HG03097 (cell line): ENCODE data around the gene FAM90A1.
"Not testable (repeated sequence)": the region's sequence is repeated elsewhere in the genome, so short reads cannot be mapped to it uniquely, and the experiment has no call there.

Source experiments
- ATAC-seq: cut with Tn5 transposase; IDR thresholded peaks from one replicate; pipeline ENCODE4 v1.9.1; 2021; ENCODE audit not compliant: unreplicated experiment, low FRiP score

The FAM90A1 gene, protein sequence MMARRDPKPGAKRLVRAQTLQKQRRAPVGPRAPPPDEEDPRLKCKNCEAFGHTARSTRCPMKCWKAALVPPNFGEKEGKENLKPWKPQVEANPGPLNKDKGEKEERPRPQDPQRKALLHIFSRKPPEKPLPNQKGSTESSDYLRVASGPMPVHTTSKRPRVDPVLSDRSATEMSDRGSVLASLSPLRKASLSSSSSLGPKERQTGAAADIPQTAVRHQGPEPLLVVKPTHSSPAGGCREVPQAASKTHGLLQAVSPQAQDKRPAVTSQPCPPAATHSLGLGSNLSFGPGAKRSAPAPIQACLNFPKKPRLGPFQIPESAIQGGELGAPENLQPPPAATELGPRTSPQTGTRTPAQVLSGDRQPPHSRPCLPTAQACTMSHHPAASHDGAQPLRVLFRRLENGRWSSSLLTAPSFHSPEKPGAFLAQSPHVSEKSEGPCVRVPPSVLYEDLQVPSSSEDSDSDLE

DNA sequence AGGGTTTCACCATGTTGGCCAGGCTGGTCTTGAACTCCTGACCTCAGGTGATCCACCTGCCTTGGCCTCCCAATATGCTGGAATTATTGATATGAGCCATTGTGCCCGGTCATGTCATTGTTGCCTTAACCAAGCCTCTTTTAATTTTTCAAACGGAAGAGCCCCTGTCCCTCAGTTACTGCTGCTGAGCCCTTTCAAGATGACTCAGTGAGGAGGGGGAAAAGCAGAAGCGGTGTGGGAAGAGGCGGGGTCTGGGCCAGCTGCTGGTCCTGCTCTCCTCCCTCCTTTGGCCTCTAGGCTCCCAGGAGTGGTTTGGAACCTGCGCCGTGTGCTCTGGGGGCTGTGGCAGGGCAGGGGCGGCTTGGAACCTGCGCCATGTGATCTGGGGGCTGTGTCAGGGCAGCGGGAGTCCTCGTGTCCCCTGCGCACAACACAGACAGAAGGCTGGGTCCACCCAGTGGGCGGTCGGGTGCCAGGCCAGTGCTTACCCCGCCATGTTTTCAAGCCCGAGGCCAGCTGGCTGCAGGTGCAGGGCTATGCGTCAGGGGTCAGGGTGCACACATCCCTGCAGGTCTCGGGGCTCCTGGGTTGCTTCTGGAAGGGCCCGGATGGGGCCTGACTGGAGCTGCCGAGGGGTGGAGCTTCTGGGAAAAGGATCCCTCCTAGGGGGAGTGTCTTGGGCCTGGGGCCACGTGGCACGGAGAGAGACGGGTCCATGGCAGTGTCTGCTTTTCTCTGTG lies at the start of gene FAM90A1:
Gene FAM90A1, minus strand, starts transcription at position 627 of the 740 bp plus-strand sequence. CDS start 2,786 bp downstream, outside the sequence.
- ATAC-seq: not testable (repeated sequence)

DNA sequence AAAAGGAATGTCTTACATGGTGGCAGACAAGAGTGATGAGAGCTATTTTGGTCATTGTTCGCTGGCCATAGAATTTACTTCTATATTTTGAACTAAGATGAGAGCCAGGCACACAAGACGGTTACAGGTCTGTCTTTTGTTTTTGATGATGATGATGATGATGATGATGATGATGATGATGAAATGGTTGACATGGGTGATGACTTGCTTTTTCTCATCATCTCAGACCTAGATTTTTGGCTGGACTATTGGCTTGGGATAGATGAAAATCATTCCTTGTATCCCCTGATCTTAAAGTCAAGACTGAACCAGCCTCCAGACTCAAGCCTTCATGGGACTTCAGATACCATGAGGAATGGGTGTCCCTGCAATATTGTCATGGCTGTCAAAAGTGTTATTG lies 49.0 kb upstream of the FAM90A1 start:
- ATAC-seq: not testable (repeated sequence)

DNA sequence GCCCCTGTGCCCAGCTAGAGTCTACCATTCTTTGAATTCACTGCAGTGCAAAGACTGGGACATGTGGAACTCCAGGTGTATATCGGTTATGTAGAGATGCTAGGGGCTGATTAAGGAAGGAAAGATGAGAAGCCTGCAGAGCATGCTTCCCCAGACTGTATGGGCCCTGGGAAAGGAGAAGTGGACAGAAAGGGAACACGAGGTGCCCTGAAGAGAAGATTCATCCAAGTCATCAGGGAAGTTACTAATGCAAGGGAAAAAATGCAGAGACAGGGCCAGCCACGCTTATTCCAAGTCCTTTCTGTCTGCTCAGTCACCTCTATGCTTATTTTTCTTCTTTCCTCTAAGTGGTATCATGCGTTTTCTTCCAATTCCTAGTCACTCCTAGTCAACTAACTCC lies 39.3 kb upstream of the FAM90A1 start:
- ATAC-seq: not testable (repeated sequence)

DNA sequence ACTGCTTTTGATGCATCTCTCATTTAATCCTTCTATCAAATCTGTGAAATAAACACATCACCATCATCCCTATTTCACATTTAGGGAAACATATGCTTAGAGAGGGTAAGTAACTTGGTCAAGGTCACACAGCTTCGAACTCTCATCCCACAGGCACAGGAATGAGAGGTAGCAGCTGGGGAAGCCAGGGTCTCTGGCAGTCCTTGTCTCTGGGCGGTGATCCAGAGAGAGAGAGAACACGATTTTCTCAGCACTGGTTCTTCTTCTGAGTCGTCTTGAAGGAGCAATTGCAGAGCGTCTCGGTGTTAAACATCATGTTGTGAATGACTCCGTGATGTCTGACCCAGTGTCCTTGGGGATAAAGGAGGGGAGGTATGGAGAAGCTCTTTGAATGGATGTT lies 36.8 kb upstream of the FAM90A1 start:
- ATAC-seq: not testable (repeated sequence)

DNA sequence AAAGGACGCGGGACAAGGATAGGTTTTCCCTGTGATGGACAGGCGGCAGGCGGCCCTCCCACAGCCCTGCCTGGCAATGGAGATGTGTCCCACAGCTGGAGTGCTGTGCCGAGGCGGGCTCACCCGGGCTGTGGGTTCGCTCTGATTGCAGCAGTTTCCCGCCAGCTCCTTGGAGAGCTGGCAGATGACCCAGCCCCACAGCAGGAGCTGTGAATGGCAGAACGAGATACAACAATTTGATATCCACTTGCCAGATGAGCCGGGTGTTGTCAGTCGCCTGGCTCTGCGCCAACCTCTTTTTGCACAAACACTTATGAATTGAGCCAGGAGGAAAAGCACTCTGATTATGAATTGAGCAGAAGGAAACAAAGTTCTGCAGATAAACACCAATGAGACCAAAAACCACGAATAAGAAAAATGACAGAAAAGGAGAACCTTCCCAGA lies 33.7 kb upstream of the FAM90A1 start:
- not testable (repeated sequence) for ATAC-seq

DNA sequence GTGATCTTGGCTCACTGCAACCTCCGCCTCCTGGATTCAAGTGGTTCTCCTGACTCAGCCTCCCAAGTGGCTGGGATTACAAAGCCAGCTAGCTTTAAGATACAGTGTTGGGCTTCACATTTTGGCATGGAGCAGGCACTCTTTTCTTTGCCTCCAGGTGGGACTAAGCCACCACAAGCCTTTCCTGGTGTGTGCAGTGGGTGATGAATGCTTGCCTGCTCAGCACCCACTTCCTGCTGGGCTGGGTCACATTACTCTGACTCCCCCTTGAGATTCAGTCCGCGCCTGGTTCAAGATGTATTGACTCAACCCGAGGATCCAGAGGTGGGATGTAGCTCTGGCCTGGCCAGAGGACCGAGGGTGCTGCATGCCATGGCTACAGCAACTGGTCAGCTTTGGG lies 28.9 kb upstream of the FAM90A1 start:
- ATAC-seq: not testable (repeated sequence)

DNA sequence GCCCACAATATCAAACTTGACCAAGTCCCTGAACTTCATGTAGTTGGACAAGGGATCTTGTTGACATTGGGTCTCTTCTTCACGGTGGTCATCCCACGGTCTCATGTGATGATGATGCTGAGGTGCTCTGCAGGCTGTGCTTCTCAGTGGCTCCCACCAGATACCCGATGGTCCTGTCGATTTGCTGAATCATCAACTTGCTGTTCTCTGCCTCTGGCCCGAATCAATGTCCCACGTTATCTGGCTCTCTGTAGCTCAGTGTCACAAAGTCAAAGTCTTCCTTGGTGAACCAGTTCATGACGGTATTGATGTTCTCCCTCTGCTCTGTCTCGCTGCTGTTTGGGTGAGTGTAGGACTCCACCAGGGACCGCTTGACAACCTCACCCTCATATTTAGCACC lies 27.3 kb upstream of the FAM90A1 start:
- ATAC-seq: not testable (repeated sequence)

DNA sequence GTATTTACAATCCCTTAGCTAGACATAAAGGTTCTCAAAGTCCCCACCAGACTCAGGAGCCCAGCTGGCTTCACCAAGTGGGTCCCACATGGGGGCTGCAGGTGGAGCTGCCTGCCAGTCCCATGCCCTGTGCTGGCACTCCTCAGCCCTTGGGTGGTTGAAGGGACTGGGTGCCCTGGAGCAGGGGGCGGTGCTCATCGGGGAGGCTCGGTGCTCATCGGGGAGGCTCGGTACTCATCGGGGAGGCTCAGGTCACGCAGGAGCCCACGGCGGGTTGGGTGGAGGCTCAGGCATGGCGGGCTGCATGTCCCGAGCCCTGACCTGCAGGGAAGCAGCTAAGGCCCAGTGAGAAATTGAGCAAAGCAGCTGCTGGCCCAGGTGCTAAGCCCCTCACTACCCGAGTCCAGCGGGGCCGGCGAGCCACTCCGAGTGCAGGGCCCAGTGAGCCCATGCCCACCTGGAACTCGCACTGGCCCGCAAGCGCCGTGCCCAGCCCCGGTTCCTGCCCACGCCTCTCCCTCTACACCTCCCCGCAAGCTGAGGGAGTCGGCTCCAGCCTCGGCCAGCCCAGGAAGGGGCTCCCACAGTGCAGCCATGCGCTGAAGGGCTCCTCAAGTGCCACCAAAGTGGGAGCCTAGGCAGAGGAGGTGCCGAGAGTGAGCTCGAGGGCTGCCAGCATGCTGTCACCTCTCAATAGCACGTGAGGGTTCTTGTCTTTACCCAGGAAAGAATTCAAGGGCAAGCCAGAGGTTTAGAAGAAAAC lies 24.8 kb upstream of the FAM90A1 start:
- ATAC-seq: not testable (repeated sequence)

DNA sequence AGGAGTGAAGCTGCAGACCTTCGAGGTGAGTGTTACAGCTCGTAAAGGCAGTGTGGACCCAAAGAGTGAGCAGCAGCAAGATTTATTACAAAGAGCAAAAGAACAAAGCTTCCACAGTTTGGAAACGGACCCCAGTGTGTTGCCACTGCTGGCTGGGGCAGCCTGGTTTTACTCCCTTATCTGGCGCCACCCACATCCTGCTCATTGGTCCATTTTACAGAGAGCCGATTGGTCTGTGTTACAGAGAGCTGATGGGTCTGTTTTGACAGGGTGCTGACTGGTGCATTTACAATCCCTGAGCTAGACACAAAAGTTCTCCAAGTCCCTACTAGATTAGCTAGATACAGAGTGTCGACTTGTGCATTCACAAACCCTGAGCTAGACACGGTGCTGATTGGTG lies 24.2 kb upstream of the FAM90A1 start:
- not testable (repeated sequence) for ATAC-seq

DNA sequence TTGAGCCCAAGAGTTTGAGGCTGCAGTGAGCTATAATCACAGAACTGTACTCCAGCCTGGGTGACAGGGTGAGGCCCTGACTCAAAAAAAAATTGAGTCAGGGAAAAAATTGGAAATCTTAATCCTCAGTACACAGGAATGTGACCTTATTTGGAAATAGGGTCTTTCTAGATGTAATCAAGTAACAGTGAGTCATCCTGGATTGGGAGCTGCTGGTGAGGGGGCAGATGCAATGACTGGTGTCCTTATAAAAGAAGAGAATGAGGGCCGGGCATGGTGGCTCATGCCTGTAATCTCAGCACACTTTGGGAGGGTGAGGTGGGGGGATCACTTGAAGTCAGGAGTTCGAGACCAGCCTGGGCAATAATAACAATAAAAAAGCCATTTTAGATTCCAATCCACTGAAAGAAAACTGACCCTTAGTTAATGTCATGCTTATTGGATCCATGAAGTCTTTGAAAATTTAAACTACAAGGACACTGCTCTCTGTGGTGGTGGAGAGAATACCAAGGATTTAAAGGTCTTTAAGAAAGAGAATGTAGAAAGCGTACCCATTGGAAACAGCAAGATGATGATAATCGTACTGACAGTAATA lies 19.6 kb upstream of the FAM90A1 start:
- not testable (repeated sequence) for ATAC-seq

DNA sequence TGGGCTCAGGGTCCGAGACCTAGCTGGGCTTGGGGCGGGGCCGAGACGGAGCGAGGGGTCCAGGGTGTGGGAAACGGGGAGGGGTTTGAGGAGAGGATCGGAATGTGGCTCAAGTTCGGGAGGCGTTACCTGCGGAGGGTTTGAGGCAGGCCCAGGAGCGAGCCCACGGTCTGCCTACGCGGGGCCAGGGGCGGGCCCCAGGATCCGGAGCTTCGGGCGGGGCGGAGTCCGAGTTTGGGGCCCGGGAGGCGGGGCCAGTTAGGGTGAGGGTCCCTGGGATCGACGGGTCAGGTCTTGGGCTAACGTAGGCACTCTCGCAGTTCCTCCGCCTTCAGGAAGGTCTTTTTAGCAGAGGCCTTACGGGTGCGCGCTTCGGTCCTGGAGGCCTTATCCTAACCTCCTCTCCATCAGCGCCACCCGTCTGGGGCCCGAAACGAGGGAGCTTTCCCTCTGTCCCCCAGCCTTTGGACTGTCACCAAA lies 16.3 kb upstream of the FAM90A1 start:
- not testable (repeated sequence) for ATAC-seq

DNA sequence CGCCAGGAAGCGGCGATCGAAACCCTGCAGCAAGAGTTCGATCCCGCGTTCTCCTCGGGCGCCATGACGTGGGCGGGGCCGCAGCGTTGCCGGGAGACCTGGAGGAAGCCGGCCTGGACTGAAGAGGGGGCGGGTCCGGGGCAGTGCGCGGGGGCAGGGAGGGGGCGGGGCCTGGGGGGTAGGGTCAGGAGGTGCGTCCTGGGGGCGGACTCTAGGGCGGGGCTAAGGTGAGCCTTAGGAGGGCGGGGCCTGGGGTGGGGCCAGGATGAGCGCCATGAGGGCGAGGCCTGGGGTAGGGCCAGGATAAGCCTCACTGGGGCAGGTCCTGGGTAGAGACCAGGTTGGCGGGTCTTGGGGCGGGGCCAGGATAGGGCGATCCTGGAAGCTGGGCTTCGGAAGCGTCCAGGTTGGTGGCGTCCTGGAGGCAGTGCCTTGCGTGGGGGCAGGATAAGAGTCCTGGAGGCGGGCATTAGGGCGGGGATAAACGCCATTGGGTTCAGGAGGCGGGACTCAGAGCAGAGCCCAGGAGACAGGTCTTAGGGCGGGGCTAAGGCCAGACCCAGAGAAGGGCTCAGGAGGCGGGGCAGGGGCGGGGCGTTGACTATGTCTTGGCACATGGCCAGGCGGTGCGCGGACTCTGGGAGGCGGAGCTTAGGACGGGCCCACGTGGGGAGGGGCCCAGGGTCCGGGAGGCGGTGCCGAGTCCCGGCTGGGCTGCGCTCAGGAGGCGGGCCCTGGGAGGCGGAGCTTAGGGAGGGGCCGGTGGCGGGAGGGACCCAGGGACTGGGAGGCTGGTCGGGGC lies 15.7 kb upstream of the FAM90A1 start:
- ATAC-seq: peak; percentile 82

DNA sequence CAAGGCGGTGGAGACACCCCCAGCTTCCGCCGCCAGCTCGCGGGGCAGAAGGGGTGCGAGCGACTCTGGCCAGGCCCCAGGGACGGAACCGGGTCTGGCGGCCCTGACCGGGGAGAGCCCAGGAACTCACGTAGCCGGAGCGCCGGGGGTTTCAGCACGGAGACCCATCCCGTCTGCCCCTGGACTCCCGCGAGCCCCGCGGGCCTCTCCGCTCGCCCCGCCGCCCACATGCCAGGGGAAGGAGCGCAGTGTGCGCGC lies 15.1 kb upstream of the FAM90A1 start:
- ATAC-seq: not testable (repeated sequence)

DNA sequence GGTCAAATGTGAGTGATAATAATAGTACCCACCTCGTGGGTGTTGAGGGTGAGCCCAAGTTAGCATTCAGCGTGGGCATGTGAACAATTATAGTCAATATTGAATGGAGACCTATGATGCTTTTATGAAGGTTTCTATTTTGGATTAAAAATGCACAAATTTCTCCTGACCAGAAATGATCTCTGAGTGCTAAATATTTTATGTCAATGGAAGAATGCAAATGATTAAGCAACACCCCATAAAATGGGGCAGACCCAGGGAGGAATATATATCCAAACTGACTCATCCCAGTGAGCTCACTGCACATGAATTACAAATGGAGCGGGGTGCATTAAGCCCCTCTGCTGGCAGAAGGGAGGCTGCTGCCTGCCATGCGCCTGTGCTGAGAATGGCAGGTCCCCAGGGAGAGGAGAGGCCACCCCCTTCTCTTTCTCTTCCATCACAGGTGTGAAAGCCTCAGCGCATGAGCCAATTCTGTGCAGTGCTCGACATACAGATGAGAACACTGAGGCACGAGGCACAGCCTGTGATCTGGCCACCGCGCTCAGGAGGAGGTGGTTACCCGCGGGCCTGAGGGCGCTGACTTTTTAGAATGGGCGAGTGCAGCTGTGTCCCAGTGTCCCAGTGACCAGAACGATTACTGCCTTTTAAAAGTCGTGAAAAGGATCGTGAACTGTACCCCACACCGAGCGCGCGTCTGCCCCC lies 14.7 kb upstream of the FAM90A1 start:
- not testable (repeated sequence) for ATAC-seq

DNA sequence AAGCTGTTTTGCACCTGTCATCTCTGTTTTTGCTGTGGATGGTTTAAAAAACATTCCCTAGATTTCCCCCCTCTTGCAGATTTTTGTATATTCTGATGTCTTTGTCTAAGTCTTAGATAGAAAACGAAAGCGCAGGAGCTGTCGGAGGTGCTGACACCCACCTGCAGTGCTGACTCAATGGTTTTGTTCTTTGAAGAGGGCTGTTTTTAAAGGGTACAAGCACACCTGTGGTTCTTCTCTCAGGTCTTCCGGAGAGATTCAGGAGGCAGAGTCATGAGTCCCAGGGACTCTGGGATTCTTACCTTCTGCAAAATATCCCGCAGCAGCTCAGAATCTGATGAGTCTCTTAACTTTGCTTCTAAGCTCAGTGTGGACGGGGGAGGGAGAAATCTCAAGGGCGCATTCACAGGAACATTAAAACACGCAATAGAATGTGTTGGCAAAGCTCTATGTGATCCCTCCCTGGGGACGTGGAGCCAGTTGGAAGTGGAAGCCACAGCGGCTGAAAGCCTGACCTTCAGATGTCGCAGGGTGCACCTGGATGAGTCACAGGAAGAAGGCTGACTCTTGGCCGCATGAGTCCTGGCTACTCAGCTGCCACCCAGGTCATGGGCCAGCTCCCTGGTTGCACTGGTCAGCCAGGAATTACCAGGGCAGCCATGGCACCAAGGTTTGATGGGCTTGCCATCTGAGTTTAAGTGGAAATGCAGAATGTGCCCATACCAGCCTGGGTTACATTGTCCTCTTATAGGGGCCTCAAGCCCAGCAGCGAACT lies 13.1 kb upstream of the FAM90A1 start:
- ATAC-seq: not testable (repeated sequence)

DNA sequence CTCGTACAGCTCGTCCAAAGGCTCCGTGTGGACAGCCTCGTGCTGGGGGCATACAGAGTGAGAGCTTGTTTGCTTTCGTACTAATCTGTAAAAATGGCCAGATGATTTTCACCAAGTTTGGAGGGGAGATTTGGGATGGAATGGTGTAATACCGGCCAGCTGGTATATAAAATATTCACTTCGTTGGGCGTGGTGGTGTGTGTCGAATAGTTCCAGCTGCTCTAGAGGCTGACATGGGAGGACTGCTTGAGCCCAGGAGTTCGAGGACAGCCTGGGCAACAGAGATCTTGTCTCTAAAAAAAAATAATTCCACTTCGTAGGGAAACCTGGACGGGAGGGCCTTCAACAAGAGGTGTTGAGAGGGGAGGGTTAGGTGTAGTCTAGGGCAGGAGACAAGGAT lies 9.6 kb upstream of the FAM90A1 start:
- not testable (repeated sequence) for ATAC-seq

DNA sequence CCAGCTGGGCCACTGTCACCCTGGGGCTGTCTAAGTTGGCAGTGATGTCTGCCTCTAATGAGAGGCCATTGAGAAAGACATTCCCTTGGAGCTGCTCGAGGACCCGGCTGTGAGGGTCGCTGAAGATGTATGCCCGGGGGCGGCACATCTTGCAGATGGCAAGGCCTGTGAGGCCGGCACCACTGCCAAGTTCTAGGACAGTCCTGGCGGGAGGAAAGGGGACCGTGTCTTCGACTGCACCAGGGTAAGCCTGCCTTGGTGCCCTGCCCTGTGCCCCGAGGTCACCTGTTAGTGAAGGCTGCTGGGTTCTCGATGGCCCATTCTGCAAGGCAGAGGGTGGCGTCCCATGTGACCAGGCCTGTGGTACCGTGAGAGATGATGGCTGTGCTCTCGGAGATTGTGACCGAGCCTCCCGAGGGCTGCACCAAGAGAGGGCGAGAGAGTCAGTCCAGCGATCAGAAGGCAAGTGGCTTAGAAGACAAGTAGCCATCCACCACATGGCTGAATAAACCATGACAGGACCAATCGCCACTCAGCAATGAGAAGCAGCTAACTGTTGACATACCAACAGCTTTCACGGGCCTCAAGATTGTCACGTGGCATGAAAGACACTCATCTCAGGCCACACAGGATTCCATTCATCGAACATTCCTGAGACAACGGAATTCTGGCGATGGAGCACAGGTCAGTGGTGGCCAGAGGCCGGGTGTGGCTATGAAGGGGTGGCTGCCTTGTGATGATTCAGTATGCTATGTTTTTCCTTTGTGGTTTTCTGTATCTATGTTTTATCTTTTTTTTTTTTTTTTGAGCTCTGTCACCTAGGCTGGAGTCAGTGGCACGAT lies 8.1 kb upstream of the FAM90A1 start:
- not testable (repeated sequence) for ATAC-seq
